GM11168 (cell line): ENCODE measurements around the gene MYH7.

Experiments used
- in situ Hi-C: fragments of 300-500 bp; cut with MboI; formaldehyde crosslinking; loops from one replicate; pipeline ENCODE4 v1.12.0; 2022; ENCODE audit warnings: low sequenced_read_pairs; ENCODE audit not compliant: unreplicated experiment

The MYH7 gene

DNA sequence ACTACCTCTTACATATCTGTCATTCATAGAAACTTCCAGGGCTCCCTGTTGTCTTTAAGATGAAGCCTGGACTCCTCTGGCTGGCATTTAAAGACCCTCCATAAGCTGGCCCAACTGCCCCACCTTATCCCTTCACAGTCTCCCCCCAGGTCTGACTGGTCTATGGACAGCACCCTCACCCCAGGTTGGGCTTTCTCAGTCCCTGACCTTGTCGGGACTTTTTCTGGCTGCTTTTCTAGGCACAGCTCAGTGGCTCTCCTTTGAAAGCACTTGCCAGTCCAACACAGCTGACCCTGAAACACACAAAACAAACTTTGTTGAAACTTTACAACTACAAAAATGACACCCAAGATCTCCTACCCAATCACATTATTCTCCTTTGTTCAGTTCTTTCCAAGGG, 13.9 kb upstream of the MYH7 start:
- in situ Hi-C loops, result no loop called here

DNA sequence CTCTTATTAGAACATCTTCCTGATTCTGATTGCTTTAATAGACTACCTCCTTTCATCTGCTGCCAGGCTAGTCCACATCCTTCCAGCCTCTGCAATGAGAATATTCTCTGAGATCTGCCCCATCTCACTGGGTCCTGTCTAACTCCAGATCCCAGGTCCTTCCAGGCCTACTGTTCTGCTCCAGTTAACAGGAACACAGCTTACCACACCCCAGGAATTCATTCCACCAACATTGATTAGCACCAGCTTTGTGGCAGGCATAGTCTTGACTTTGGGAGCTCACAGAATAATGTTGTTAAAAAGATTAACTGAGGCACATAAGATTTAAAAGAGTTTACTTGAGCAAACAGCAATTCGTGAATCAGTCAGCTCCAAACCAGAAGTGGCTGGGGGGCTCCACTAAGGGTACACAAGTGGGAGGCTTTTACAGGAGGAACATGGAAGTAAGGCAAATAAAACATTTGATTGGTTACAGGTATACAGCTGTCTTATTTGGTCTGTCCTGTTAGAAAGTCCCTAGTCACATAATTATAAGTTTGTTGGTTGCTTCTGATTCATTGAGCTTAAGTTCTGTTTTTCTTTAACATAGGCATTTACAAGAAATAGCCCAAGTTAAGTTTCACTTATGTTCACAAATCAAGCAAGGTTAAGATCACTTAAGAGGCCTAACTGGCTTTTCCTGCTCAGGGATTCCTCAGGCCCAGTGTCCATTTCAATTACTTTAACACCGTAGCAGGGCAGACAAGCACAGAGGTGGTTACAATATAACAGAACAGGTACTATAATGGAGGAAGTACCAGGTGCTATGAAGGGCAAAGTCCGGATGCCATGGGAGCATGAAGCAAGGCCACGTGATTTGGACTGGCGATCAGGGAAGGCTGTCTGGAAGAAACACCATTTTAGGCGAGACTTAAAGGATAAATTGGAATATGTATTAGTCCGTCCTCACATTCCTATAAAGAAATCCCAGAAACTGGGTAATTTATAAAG, 12.2 kb upstream of the MYH7 start:
- in situ Hi-C loops, result no loop called here

DNA sequence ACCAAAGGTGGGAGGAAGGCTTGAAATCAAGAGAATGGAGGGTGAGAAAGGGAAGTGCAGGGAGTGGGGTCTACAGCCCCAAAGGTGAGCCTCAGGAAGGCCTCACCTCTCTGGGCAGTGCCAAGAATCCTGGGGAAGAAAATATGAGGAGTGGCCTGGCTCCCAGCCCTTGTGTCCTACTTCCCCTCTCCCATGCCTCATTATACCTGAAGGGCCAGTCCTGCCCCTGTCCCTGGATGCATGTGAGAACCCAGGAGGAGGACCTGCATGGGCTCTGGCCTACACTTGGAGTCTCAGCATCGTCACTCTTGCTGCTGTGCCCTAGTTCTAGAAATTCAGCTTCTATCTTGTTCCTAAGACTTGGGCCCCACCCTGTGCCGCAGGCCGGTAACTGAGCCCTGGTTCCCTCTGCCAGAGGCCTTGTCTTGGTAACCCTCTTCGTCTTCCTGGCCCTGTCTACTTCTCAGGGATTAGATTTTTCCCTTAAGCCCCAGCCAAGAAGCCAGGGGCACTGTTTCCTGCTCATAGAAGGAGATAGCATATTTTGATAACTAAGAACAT, 10.9 kb upstream of the MYH7 start:
- in situ Hi-C loops, result no loop called here

DNA sequence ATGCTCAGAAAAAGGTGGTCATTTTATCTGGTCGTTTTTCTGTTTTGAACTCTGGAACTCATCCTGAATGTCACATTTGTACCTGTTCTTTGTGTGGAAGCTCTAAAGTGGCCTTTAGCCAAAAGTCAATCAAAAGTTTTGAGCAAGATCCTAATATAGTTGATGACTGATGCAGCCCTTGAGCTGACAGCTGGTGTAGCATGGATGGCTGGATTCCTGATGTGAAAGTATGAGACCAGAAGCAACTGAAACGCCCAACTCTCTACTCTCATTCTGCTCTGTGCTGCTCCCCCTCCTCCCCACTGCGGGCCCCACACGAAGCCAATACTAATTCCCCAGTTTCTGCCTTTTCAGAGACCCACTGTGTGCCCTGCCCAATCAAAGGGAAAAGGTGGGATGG, 10.3 kb upstream of the MYH7 start:
- in situ Hi-C loops, result no loop called here

- in situ Hi-C loops, result no loop called here
Measured at GRCh38 chr14:23444314-23444713, 8.9 kb upstream of the MYH7 start.

GRCh38 chr14:23443881-23444280, 8.4 kb upstream of the MYH7 start:
- in situ Hi-C loops, result no loop called here

DNA sequence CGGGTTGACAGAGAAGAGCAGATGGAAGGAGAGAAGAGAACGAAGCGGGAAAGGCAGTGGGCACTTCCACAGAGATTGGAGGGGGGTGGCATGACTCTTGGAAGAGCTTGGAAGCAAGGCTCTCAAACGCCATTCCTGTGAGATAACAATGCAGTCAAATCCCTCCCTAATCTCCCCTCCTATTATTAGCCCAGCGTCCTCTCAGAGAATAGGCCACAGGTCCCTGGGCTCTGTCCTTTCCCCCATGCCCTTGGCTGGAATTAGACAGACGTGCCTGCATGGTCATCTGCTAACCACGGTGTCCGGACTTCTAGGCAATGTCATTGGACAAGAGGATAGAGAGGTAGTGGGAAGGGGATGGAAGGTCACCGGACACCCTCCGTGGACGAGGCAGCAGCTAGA, 8.0 kb upstream of the MYH7 start:
- in situ Hi-C loops, result no loop called here

DNA sequence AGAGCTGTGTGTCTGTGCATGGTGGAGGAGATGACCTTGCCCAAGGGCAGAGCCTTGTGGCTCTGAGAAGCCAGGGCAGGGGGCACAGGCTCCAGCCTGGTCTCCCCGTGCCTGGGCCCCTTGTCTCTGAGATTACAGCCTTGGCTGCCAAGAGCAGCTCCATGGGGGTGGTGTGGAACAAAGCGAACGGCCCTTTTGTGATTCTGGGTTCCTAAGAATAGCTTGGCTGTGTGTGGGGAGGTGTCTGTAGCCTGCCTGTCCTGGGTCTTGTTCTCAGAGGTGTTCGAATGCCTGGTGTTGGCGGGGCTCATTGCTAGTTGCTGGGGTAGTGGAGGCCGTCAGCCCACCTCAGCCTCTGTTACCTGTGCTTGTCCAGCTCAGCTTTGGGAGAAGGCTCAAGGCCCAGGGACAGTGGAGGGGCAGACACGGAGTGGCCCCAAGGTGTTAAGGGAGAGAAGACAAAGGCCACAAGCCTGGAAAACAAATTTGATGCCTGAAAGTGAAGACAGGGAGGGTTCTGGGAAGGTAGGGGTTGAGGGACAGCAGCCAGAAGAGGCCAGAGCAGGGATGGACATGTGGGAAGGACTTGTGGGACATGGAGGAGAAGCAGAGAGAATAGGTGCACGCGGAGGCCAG, 7.4 kb upstream of the MYH7 start:
- in situ Hi-C loops, result no loop called here

DNA sequence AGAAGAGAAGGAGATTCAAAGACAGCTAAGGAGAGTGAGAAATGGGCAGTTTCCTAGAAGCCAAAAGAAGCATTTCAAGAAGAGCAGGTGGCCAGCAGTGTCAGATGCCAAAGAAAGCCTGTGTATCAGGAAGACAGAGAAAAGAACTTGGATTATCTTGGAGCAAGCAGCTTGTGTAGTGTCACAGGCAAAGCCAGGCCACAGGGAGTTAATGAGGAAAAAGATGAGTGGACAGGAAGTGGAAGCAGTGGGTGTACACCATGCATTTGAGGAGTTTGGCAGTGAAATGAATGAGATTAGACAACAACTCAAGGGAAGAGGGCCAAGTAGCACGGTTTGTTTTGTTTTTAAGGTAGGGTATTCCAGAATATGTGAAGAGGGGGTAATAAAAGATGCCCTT, 5.6 kb upstream of the MYH7 start:
- in situ Hi-C loops, result no loop called here

DNA sequence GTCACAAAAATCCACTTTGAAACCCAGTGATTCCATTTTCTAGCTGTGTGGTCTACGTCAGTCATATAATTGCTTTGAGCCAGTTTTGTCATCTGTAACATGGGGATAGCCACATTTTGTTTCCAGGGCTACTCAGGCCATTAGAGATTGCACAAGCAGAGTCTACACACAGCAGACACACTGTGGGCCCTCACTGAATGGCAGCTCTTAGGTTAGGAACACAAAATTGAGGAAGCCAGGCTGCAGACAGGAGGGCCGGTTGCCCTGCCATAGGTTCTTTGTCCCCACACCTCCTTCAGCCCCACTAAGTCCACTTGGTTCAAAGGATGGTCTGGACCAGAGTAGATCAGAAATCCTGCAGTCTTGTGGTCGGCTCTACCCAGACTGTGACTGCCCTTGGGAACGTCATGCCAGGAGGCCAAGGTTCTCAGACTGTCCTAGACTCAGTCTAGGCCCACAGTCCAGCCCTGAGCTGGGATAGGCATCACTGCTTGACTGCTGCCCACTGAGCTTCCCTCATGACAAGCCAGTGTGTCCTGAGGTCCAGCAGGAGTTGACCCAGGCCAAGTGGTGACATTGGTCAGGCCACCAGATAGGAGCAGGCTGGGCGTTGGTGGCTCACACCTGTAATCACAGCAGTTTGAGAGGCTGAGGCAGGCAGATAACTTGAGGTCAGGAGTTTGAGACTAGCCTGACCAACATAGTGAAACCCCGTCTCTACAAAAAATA, 3.8 kb upstream of the MYH7 start:
- in situ Hi-C loops, result no loop called here

DNA sequence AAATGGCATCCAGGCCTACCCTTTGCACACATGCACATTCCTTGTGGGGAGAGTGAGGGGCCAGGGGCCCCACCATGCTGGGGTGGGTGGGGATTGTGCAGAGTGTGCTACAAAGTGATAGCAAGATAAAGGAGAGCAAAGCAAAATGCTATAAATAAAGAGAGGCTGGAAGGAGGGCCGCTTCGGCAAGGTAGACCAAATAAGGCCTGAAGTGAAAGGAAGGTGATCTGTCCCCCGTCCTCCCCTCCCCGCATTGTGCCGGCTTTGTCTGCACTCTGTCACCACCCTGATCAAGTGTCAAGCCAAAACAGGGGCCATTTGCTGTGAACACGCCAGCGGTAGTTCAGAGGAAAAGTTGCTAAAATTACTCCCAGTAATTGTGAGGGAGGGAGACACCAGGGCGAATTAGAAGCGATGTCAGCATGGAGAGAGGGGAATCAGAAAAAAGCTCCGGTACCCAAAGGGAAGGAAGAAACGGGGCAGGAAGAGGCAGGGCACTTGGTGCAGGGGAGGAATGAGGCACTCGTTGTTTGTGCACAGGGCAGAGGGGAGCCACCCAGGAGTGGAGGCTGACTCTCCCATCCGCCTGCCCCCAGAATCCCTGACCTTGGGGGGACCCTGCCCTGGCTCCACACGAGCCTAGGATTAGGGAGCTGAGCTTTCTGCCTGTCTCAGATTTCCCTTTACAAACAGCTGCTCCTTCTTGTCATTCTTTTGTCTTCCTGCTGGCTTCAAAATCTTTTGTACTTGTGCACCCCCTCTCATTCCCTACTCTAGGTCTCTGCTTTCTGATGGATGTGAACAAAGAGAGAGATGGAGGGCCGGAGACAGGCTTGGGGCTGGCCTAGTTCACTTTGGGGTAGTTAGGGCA, 2.9 kb upstream of the MYH7 start:
- in situ Hi-C loops, result no loop called here

- in situ Hi-C loops, result no loop called here
Measured at GRCh38 chr14:23437133-23438100, 2.0 kb upstream of the MYH7 start.

DNA sequence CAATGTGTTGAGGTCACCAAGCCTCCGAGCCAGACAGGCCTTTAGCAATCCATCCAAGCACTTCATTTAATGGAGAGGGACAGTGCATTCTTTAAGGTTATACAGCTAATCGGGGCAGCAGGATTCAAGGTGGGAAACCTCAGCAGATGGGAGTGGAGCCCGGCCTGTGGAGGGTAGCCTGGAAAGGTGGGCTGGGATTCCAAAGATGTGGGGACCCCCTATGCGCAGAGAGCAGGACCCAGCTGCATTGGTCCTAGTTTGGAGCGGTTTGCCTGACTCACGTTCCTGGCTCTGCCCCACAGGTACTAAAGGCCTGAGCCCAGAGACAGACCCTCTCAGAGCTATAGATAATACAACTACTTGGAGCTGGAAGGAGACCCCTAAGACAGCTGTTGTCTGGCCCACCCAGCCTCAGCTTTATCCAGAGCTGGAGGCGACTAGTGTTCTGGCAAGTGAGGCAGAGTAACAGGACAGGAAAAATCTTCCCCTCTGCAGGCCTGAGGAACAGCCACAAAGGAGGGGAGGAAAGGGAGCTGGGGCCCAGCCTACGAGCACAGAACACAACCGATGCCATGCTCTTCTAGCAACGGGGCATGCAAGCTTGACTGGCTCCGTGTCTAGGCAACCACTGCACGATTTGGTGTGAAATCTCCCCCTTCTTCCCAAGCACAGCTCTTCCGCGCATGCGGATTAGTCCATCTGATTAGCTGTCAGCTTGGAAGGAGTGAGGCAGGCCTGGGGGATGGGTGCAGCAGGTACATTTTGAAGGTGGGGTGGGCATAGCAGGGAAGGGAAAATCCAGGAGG, 1.1 kb upstream of the MYH7 start:
- in situ Hi-C loops, result no loop called here

DNA sequence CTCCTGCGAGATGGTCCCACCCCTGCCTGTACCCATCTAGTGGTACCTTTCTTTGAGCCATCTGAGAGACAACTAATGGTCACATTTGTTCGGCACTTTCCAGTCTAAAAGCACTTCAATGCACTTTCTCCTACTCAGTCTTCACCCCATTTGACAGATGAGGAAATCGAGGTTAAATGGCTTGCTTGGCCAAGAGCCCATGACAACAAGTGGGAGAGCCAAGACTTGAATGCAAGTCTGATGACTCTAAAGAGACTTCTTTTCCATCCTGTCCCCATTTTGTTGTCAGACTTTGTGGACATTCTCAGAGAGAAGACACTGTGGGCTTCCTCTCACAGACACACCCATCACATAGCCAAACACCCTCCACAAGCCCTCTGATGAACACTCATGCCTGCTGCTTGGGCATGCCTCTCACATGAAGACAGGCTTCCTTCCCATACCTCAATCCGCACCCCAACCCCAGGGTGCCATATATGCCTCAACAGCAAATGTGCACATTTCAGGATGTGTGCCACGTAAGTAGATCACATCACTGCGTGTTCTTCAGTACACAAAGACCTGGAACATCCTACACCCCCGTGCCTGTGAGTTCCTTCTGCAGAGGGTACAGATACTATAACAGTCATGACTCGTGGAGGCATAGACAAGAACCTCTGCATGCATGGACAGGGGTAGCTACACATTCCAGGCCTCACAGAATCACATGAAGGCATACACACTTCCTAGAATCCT, 805 bp downstream of the MYH7 start:
- in situ Hi-C loops, result no loop called here

DNA sequence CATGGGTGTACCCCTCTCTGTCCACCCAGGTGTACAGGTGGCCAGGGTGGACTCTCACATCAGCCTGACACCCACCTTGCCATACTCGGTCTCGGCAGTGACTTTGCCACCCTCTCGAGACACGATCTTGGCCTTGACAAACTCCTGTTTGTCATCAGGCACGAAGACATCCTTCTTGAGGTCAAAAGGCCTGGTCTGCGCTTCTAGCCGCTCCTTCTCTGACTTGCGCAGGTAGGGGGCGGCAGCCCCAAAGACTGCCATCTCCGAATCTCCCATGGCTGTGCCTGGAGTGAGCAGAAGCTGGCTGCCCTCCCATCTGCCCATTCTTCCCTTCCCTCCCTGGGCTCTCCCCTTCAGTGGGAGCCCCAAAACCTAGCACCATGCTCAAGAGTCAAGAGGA, 2.0 kb downstream of the MYH7 start:
- in situ Hi-C loops, result no loop called here

DNA sequence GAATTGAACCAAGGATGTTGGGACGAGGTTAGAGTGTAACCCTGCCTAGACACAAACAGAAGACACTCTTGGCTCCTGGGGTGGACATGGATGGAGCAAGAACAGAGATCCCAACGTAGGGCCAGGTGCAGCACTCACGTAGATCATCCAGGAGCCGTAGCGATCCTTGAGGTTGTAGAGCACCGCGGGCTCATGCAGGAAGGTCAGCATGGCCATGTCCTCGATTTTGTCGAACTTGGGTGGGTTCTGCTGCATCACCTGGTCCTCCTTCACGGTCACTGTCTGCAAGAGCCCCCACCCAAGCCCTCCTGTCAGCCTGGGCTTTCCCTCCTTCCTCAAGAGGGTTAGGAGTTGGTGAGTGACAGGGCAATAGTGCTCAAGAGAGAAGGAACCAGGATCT, 2.5 kb downstream of the MYH7 start:
- in situ Hi-C loops, result no loop called here
